CD4-positive, CD25-positive, alpha-beta regulatory T cell (primary cell): ENCODE results near the gene TLR5. TPM values are rescaled to one million over a fixed set of nuclear protein-coding genes. Genes with fewer than 3 reads are reported as not detected.

ENCODE experiments used
- ATAC-seq, 2 donors: fragments of 150-1000 bp; cut with Tn5 transposase; one replicate each; pipeline ENCODE4 v1.10.0; 2021; ENCODE audit warnings: low read depth in 2 of 2, moderate number of reproducible peaks in 2 of 2, moderate library complexity in 1 of 2
- DNase-seq, 3 donors: peaks; one replicate each; pipeline versions ENCODE4 v3.0.0 to v3.0.0-alpha.2; 2012 to 2022; ENCODE audit warnings: mixed read lengths in 1 of 3
- H3K27ac ChIP-seq: one replicate; pipeline ENCODE4 v1.7.0; 2013; ENCODE audit warnings: mild to moderate bottlenecking, low read length; ENCODE audit not compliant: insufficient read depth, poor library complexity, severe bottlenecking
- H3K27me3 ChIP-seq: one replicate; pipeline ENCODE4 v1.7.0; 2013; ENCODE audit warnings: low read length; ENCODE audit not compliant: control insufficient read depth, insufficient read depth
- H3K36me3 ChIP-seq: one replicate; pipeline ENCODE4 v1.7.0; 2013; ENCODE audit warnings: mild to moderate bottlenecking, low read length, moderate library complexity; ENCODE audit not compliant: control insufficient read depth, insufficient read depth
- H3K4me1 ChIP-seq: 2 replicates; pipeline ENCODE4 v1.7.0; 2013; ENCODE audit warnings: mild to moderate bottlenecking, low read length; ENCODE audit not compliant: insufficient read depth, control insufficient read depth, poor library complexity, severe bottlenecking
- H3K4me3 ChIP-seq: one replicate; pipeline ENCODE4 v1.7.0; 2013; ENCODE audit warnings: low read depth, mild to moderate bottlenecking, low read length, moderate library complexity
- H3K9me3 ChIP-seq, 2 experiments: 1 replicate in 1 of 2; 2 replicates in 1 of 2; pipeline ENCODE4 v1.7.0; 2013; ENCODE audit warnings: low read length in 2 of 2, mild to moderate bottlenecking in 1 of 2, moderate library complexity in 1 of 2; ENCODE audit not compliant: control insufficient read depth in 2 of 2
- H3K27ac Mint-ChIP-seq, 3 donors: one replicate each; pipeline ENCODE4 v1.8.0; 2020 to 2022; ENCODE audit warnings: mild to moderate bottlenecking in 3 of 3, mixed read lengths in 3 of 3, moderate library complexity in 2 of 3
- H3K27me3 Mint-ChIP-seq: one replicate; pipeline ENCODE4 v1.8.0; 2022; ENCODE audit warnings: mild to moderate bottlenecking, mixed read lengths
- H3K36me3 Mint-ChIP-seq: one replicate; pipeline ENCODE4 v1.8.0; 2020; ENCODE audit warnings: mixed read lengths
- H3K4me1 Mint-ChIP-seq, 4 donors: one replicate each; pipeline ENCODE4 v1.8.0; 2020 to 2022; ENCODE audit warnings: mixed read lengths in 4 of 4, mild to moderate bottlenecking in 1 of 4
- H3K4me3 Mint-ChIP-seq, 4 donors: one replicate each; pipeline ENCODE4 v1.8.0; 2020 to 2022; ENCODE audit warnings: mild to moderate bottlenecking in 4 of 4, mixed read lengths in 4 of 4, moderate library complexity in 3 of 4
- H3K9me3 Mint-ChIP-seq, 7 donors: one replicate each; pipeline ENCODE4 v1.8.0; 2020 to 2022; ENCODE audit warnings: mixed read lengths in 7 of 7, mild to moderate bottlenecking in 3 of 7, moderate library complexity in 2 of 7
- polyA plus RNA-seq, 4 donors: library from polyadenylated mRNA; unstranded; fragments of 300-500 nt; fragmentation: Illumina TruSeq; gene quantifications; one replicate each; pipeline ENCODE4 v1.2.3, GENCODE V29; 2021
- total RNA-seq: library from RNA; stranded (reverse); gene quantifications from one replicate; pipeline ENCODE4 v1.2.3, GENCODE V29; 2022

TLR5 gene
- total and polyA plus RNA-seq, 5 donors from 2014 or later = 0.84 to 9.5 (median 5.0) TPM

DNA sequence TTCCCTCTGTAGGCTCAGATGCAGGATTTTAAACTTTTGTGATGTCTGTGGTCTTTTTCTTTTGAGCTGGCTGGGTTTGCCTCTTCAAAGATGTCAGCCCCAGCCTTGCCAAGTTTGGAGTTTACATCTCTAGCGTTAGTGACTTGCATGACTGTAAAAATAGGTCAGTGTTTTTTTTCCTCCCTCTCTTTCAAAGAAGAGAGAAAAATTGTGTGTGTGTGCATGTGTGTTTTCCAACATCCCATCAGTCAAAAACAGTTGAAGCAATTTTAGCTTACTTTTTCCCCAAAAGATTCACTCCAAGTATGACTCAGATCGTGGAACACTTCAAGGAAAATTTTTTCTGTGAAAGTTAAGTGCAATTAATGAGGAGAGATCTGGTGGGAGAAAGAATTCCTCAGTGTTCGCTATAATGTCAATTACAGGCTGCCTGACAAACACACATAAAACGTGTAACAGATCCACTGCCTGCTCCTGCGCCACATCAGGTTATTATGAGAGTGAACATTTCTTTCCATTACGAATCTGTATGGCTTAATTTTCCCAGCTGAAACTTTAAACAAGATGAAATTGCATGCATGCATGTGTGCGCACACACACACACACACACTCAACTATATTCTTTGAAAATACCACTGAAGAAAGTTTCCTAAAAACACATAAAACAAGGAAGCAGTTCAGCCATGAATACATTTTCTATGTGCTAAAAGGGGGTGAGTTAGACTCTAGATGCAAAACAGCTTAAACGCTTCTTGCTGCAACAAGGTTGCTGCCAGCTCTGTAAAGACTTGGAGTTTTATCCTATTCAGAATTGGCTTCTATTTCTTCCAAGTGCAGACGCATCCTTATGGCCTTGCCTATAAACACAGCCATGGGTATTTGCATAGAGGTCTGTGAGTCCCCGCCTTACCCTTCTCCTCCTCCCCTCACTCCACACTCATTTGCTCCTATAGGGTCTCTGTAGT lies 55.5 kb downstream of the TLR5 start:
- Mint-ChIP-seq H3K4me1 (peaks cover 0 to 2% (median 0%) of the 10 kb centered on the region in 4 donors), H3K9me3 (peaks cover 0 to 3% (median 0%) of the 10 kb centered on the region in 7 donors), H3K27ac (no peak overlapping the region), H3K27me3 (peaks cover 4% of the 10 kb centered on the region), H3K36me3 (no peaks in the 10 kb centered on the region), H3K4me3 (no peak overlapping the region)
- no peaks in the 10 kb centered on the region for H3K9me3 ChIP-seq
- H3K36me3 ChIP-seq = no peaks in the 10 kb centered on the region
- H3K27me3 ChIP-seq = no peaks in the 10 kb centered on the region
- no peaks in the 10 kb centered on the region for H3K4me1 ChIP-seq
- DNase-seq = no peak
- no peak overlapping the region for H3K27ac ChIP-seq
- H3K4me3 ChIP-seq = no peak overlapping the region
- ATAC-seq = no peak

DNA sequence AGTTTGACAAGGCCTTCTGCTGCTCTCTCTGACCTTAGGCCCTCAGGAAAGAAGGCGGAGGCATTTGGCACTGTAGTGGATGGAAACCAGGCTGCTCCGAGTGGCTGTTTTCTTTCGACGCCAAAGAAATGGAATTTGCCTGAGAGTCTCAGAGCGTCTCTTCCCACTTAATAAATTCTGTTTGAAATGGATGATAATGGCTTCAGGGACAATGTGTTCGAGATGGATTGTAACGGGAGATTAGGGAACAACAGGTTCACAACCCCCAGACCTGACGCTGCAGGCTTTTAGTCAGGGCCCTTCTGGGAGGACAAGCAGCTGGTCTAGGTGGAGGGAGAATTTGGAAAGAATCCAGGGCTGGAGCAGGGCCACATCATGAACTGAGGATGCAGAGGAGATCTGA lies 58.6 kb downstream of the TLR5 start:
- no peak overlapping the region for H3K27ac Mint-ChIP-seq
- no peaks in the 10 kb centered on the region for H3K27me3 ChIP-seq

DNA sequence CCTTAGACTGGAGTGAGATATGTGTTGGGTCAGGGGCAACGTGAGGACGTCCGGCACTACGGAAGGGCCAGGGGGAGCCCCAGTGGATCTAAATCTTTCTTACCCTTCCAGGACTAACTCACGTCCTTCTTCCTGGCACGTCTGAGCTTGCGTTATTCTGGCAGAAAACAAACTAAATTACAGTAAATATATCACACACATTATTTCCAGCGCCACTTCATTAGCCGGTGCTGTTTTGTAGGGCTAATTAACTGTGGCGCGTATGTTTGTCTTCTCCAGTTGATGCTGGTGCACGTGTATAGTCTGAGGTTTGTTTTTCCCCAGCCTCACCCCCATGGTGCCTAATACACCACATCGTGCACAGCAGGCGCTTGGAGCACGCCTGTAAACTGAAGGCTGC lies 59.2 kb downstream of the TLR5 start:
- no peaks in the 10 kb centered on the region for H3K36me3 ChIP-seq
- no peaks in the 10 kb centered on the region for H3K27me3 ChIP-seq
- Mint-ChIP-seq H3K4me3 (no peak overlapping the region), H3K27me3 (no peaks in the 10 kb centered on the region), H3K27ac (peak overlapping the region in 1 of 3 donors; percentile 9), H3K9me3 (peaks cover 0 to 3% (median 0%) of the 10 kb centered on the region in 7 donors), H3K4me1 (peaks cover 0 to 2% (median 0%) of the 10 kb centered on the region in 4 donors), H3K36me3 (no peaks in the 10 kb centered on the region)
- H3K27ac ChIP-seq = no peak overlapping the region
- H3K4me1 ChIP-seq = peaks cover 5% of the 10 kb centered on the region
- H3K4me3 ChIP-seq = no peak overlapping the region
- DNase-seq (no peak), ATAC-seq (no peak)
- H3K9me3 ChIP-seq = no peaks in the 10 kb centered on the region

More for the DNA sequence above, 58.6 kb downstream of the TLR5 start:
- DNase-seq (no peak), ATAC-seq (no peak)
- Histone ChIP-seq H3K36me3 (no peaks in the 10 kb centered on the region), H3K9me3 (no peaks in the 10 kb centered on the region), H3K4me1 (peaks cover 5% of the 10 kb centered on the region), H3K27ac (no peak overlapping the region), H3K4me3 (no peak overlapping the region)
- Mint-ChIP-seq H3K9me3 (peaks cover 0 to 3% (median 0%) of the 10 kb centered on the region in 7 donors), H3K27me3 (peaks cover under 1% of the 10 kb centered on the region), H3K4me1 (peaks cover 0 to 2% (median 0%) of the 10 kb centered on the region in 4 donors), H3K4me3 (no peak overlapping the region), H3K36me3 (no peaks in the 10 kb centered on the region)

DNA sequence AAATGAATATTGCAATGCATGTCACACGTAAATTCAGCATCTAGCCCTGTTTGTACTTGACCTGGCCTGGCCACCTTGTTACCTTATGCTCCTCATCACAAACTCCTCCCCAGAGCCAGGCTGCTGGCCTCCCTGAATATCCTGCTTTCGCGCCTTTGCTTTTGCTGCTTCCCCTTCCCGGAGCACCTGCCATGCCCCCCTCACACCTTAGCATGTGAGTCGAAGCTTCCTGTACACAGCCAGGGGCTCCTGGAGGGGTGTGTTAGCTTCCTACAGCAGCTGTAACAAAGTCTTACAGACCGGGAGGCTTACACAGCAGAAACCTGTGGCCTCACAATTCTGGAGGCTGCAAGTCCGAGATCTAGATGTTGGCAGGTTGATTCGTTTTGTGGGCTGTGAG lies 60.1 kb downstream of the TLR5 start:
- no peak overlapping the region for H3K27ac Mint-ChIP-seq
- no peaks in the 10 kb centered on the region for H3K27me3 Mint-ChIP-seq
- no peak overlapping the region for H3K4me3 ChIP-seq
- peaks cover 5% of the 10 kb centered on the region for H3K4me1 ChIP-seq
- H3K36me3 Mint-ChIP-seq = no peaks in the 10 kb centered on the region
- H3K9me3 Mint-ChIP-seq = peaks cover 0 to 3% (median 0%) of the 10 kb centered on the region in 7 donors
- H3K9me3 ChIP-seq = no peaks in the 10 kb centered on the region
- no peak for ATAC-seq
- H3K36me3 ChIP-seq = no peaks in the 10 kb centered on the region
- no peak overlapping the region for H3K4me3 Mint-ChIP-seq
- H3K4me1 Mint-ChIP-seq = peaks cover 0 to 2% (median 0%) of the 10 kb centered on the region in 4 donors
- H3K27me3 ChIP-seq = no peaks in the 10 kb centered on the region
- DNase-seq = no peak
- H3K27ac ChIP-seq = no peak overlapping the region

DNA sequence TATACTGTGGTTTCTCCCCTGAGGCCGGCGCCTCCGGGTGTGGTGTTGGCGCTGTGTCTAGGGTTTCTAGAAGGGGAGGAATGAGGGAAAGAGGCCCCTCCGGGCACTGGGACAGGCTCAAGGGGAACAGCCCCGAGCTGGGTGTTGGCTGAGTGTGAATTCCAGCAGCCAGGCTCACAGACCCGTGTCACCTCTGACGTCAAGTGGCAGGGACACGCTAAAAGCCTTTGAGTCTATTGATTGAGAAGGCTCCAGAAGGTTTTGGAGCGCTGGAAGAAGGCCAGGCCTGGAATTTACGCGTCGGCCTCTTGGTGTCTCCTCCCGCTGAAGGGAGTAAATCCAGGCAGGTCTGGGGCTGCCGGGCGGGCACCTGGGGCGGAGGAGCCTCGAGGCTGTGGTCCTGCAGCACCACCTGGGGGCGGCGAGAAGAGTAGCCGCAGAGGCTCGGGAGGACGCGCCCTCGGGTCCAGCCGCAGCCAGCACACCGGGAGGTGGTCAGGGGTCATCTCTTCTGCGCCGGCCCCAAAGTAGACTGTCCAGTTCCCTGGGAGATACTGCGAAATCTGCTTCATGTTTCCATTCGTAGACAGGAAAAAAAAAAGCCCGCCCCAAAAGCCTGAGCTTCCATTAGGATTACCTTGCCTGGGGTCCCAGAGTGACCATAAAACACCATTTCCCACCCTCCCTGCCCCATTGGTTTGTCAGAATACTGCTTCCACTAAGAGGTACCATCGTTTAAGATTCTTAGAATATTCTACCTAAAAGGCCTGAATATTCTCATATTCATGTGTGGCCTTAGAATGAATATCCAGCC lies 61.7 kb downstream of the TLR5 start:
- no peak overlapping the region for H3K27ac Mint-ChIP-seq
- Histone ChIP-seq H3K4me1 (peaks cover 5% of the 10 kb centered on the region), H3K36me3 (no peaks in the 10 kb centered on the region)

DNA sequence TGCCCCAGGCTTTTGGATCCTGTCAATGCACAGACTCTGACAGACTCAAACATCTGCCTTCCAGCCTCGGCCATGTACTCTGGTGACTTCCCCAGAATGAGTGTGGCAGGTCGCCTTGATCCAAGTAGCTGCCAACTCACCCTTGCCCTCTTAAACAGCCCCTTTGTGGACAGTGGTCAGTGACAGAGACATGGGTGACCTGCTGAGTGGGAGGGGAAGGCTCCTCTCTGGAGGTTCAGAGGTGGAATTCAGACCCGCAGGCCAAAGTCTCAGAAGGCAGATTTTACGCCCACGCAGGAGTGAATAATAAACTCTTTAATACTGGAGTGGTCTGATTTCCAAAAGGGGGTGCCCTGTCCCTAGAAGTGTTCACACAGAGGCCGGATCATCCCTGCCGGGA lies 63.5 kb downstream of the TLR5 start:
- H3K4me3 ChIP-seq = no peak overlapping the region
- H3K9me3 ChIP-seq = no peaks in the 10 kb centered on the region
- peaks cover 5% of the 10 kb centered on the region for H3K4me1 ChIP-seq
- ATAC-seq (no peak), DNase-seq (no peak)
- no peaks in the 10 kb centered on the region for H3K4me1 Mint-ChIP-seq
- no peaks in the 10 kb centered on the region for H3K36me3 Mint-ChIP-seq
- no peak overlapping the region for H3K27ac ChIP-seq
- H3K27me3 ChIP-seq = no peaks in the 10 kb centered on the region
- H3K9me3 Mint-ChIP-seq = peaks cover 0 to 3% (median 0%) of the 10 kb centered on the region in 7 donors
- H3K36me3 ChIP-seq = no peaks in the 10 kb centered on the region
- no peak overlapping the region for H3K27ac Mint-ChIP-seq
- H3K27me3 Mint-ChIP-seq = no peaks in the 10 kb centered on the region
- no peak overlapping the region for H3K4me3 Mint-ChIP-seq

More for the DNA sequence above, 61.7 kb downstream of the TLR5 start:
- Histone ChIP-seq H3K27me3 (no peaks in the 10 kb centered on the region), H3K4me3 (peak overlapping the region; percentile 7), H3K9me3 (no peaks in the 10 kb centered on the region), H3K27ac (no peak overlapping the region)
- Mint-ChIP-seq H3K36me3 (no peaks in the 10 kb centered on the region), H3K27me3 (no peaks in the 10 kb centered on the region), H3K9me3 (peaks cover 0 to 3% (median 0%) of the 10 kb centered on the region in 7 donors), H3K4me3 (peak overlapping the region in 3 of 4 donors; percentile 34 to 63 (median 41)), H3K4me1 (no peaks in the 10 kb centered on the region)
- peak; percentile 77 to 84 for ATAC-seq
- DNase-seq = peak; percentile 41 to 77 (median 62)

DNA sequence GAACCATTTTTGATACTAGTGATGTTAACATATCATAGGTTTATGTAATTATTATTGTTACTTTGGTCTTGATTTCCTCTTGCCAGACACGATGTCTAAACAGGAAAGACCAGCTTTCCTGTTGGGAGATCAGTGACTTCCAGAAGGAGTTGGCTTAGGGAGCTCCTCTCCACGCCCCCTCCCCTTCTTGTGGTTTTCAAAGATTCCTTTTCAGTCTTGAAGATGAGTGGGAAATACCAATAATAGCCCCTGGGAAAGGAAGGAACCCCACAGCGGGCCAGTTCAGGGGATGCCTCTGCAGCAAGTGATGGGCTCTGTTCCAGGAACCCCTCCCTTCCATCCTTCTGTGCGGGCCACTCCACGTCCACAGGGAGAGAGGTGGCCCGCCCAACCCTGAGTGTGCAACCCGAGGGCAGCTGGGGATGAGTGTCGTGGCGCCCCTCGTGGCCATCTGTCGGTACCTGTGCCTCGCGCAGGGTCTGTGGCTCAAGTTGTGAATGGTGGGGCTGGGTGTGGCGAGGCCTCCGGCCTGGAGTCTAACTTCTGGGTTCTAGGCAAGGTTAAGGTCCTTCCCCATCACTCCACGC lies 65.7 kb downstream of the TLR5 start:
- H3K36me3 ChIP-seq = no peaks in the 10 kb centered on the region
- H3K4me3 ChIP-seq = no peak overlapping the region
- ATAC-seq (no peak), DNase-seq (no peak)
- Mint-ChIP-seq H3K4me1 (no peaks in the 10 kb centered on the region), H3K9me3 (no peaks in the 10 kb centered on the region), H3K36me3 (no peaks in the 10 kb centered on the region), H3K27ac (no peak overlapping the region), H3K27me3 (no peaks in the 10 kb centered on the region), H3K4me3 (no peak overlapping the region)
- H3K27me3 ChIP-seq = no peaks in the 10 kb centered on the region
- H3K4me1 ChIP-seq = peaks cover 5% of the 10 kb centered on the region
- H3K27ac ChIP-seq = no peak overlapping the region
- no peaks in the 10 kb centered on the region for H3K9me3 ChIP-seq
